Measurements from ENCODE around the gene BDNF.

BDNF gene

DNA sequence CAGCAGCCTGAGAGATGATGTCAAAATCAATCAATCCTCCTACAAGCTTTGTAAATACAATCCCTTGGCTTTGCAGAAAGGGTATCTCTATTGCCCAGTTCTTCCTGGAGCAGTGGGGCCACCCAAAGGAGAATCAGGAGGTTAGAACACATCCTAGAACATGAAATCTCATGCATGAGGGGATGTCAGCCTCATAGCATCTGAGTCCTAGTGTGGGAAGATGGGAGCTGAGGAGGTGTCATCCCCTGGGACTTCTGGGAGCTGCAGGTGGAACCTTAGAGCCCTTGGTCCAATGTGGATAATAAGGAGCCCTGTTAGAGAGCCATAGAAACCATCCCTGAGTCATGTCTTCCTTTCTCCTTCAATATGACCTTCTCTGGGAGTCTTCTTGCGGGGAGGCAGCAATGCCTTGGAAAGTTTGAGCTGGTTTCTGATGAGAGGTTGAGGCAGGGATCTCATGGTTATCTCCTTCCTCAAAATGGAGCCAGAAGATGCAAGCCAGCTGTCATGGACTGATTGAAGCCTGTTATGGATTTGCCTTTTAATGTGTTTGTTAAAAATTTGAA is 74.8 kb downstream of the BDNF start:
- no peak for DNase-seq

- no peak for DNase-seq
Measured at GRCh38 chr11:27623945-27624523, 76.2 kb downstream of the BDNF start.

- DNase-seq, result no peak
Measured at GRCh38 chr11:27622541-27623300, 77.5 kb downstream of the BDNF start.

DNA sequence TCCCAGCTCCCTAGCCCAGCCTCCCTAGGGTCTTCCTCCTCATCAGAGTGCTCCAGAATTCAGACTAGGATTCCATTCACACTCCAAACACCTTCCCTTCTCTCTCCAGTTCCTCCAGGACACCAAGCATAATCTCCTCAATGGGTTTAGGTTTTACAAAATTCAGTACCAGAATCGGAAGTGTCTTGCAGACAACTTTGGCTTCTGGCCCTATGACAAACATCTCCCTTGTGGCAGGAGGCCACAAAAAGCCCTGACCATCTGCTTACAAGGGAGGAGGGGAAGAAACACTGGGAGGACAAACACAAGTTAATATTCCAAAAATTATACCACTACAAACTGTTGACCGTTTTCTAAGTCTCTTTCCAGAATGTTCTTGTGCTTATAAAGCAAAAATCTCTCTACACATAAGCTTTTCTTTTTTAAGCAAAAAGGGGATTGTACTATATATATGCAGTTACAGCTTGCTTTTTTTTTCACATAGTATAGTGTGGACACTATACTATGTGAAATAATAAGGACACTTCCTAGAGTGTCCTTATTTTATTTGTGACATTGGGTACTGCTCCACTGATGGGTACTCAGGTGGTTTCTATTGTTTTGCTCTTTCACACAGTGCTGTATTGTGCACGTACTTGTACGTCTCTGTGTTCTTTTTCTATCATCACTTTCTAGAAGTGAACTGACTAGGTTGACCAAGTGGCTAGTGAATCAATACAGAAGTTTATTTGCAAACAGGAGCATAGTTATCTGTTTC is 78.7 kb downstream of the BDNF start:
- DNase-seq, result no peak

DNA sequence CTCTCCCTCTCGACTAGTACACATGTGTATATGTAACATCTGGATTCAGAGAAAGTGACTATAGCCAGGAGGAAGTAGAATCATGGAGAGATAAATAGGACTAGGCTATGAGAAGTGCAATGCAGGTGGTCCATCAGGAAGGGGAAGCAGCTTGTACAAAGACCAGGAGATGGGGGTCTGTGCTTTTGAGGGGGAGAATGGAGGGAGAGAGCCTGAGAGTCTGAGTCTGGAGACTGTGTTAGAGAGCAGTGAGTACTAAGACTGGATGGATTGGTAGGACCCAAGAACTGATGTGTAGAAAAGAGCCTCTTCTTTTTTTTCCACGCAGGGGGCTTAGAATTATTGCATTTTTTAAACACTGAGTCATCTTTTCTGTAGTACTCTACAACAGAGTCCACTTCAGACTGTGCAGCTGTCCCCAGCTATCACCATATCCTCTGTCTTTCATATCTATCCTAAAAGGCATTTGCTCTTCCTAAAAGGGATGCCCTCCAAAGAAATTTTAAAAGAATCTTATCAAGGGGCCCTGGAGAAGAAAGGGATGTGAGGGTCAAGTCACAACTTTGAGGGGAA is 80.4 kb downstream of the BDNF start:
- DNase-seq, result no peak

- DNase-seq, result no peak
Measured at GRCh38 chr11:27619039-27619574, 81.1 kb downstream of the BDNF start.

- no peak for DNase-seq
Measured at GRCh38 chr11:27618281-27618915, 81.9 kb downstream of the BDNF start.

DNA sequence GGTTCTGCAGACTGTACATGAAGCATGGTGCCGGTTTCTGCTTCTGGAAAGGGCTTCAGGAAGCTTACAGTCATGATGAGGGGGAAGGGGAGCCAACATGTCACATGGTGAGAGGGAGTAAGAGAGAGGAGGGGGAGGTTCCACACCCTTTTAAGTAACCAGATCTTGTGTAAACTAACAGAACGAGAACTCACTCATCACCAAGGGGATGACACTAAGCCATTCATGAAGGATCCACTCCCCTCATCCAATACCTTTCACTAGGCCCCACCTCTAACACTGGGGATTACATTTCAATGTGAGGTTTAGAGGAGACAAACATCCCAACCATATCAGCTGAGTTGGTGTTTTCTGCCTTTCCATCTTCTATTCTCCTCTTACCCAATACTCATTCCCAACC is 83.5 kb downstream of the BDNF start:
- DNase-seq, result no peak

GRCh38 chr11:27615833-27616232 is 84.4 kb downstream of the BDNF start:
- DNase-seq, result no peak

GRCh38 chr11:27614092-27614491 is 86.2 kb downstream of the BDNF start:
- DNase-seq, result no peak

DNA sequence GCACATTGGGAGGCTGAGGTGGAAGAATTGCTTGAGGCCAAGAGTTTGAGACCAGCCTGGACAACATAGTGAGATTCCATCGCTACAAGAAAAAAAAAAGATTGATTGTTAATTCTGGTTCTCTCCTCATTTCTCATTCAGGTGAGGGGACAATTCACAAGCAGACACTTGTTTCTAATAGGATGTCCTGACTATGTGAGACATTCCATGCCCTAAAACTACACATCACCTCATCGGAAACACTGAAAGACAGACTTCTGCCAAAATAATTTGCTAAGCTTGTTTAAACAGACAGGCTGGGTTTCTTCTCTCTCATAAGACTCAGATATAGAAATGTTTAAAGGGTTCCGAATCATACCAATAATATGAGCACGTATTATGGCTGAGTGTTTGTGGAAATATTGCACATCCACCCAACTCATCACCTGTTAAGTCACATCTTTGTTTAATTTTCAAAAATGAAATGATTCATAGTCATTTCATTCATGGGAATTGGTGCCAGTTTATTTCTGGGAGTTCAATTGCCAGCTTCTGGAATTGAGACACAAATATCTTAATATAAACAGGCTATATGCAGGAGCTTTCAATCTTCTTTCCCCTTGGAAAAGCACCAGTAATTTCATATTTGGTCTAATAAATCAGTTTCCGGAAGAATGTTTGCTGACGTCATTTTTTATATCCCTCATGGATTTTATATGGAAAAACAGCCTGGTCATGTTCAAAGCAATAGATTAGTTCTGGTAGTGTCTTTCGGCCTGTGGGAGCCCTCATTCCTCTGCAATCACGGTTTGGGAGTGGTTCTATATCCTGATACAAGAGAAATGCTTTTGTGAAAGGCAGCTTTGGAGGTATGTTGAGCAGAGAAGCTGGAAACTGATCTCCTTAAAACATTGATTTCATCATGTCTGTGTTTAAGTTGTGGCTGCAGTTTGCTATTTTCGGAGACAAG is 87.0 kb downstream of the BDNF start:
- DNase-seq, result no peak

DNA sequence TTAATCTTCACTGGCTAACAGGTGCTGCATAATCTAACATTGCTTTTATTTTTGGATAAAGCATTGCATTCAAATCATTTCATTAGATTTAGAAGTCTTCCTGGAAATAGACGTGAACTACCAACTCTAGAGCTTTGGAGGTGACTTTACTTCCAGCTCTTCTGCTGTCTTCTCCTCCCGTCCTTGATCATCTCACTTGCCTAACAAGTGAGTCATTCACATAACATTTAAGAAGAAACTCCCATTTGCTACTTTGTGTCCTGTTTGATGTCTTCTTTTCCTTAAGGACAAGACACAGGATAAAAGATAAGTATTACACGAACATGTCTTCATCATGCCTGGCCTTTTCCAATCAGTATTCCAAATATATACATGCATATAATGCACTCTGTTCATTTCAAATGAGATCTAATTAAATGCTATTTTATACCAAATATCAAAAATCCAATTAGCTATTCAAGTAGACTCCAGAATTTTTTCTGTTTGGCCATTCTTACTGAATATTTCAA is 88.3 kb downstream of the BDNF start:
- no peak for DNase-seq

DNA sequence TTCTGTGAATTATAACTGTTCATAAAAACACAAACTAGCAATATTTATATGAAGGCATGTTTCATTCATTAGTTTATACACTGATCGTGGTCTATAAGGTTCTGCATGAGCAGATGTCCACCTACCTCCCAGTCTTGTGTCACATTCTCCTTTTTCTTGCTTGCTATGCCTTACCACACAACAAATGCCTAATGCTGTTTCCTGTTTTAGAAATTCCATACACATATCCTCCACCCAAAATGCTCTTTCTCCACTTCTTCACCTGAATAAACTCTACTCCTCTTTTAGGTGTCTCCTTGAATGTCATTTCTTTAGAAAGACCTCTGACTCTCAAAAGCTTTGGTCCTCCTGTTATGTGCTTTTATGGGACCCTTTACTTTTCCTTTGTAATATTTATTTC is 88.9 kb downstream of the BDNF start:
- DNase-seq, result no peak

- DNase-seq, result no peak
Measured at GRCh38 chr11:27610946-27611345, 89.3 kb downstream of the BDNF start.

DNA sequence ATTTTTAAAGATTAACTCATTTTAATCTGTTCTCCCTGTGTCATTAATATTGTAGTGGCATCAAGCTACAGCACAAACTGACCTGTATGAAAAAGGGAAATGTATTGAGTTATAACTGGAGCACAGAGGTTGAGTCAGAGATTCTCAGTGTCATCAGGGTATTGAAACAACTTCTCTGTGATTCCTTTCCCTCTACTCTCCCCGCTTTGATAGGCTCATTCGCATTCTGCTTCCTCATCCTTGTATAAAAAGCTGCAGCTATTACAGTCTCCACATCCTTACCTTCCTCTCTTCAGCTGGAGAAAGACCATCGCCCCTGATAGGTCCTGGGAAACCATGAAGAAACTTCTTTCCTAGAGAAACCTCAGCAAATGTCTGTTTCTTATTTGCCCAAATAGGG is 90.0 kb downstream of the BDNF start:
- DNase-seq, result no peak

GRCh38 chr11:27608951-27609350 is 91.3 kb downstream of the BDNF start:
- DNase-seq, result no peak

GRCh38 chr11:27605422-27605821 is 94.8 kb downstream of the BDNF start:
- no peak for DNase-seq

Measured in suppressor macrophage treated with lipopolysaccharide for 4 hours (primary cell).